ENCODE results near the gene MYBPH. TPM values are rescaled to one million over a fixed set of nuclear protein-coding genes. Genes with fewer than 3 reads are reported as not detected.

Gene MYBPH
- total RNA-seq, 3 donors from 2014 or later, result not detected

GRCh38 chr1:203127666-203128430 lies 47.8 kb downstream of the MYBPH start, which contains the start of gene ADORA1:
Gene ADORA1, plus strand, starts transcription at chr1:203127726. Its CDS starts 1,116 bp downstream, at chr1:203128842.
- Histone ChIP-seq H3K9me3 (no peaks in the 10 kb centered on the region), H3K4me3 (no peak within 1 kb of the TSS), H3K4me1 (ENCODE audit: low read depth) (peaks cover 17% of the 10 kb centered on the region), H3K36me3 (ENCODE audit: low read depth) (no peaks in the 10 kb centered on the region)
- DNase-seq, result peak; percentile 62 to 73 (median 69)
- no peak for TF ChIP-seq CTCF (IDR thresholded peaks at IDR 0.05)
- intact Hi-C loops (cut with DNase I, micrococcal nuclease), result no loop called here
- ATAC-seq, result peak; percentile 90

- peak; percentile 8 for ATAC-seq
- H3K4me3 ChIP-seq, result no peak overlapping the region
- TF ChIP-seq CTCF (IDR thresholded peaks at IDR 0.05), result no peak
- intact Hi-C loops (cut with DNase I, micrococcal nuclease), result no loop called here
- no peaks in the 10 kb centered on the region for H3K36me3 ChIP-seq (ENCODE audit: low read depth)
- H3K4me1 ChIP-seq (ENCODE audit: low read depth), result peaks cover 17% of the 10 kb centered on the region
- no peak for DNase-seq
- no peaks in the 10 kb centered on the region for H3K9me3 ChIP-seq
Measured at GRCh38 chr1:203126866-203127665, 48.6 kb downstream of the MYBPH start.

- DNase-seq (no peak), ATAC-seq (no peak)
- no peaks in the 10 kb centered on the region for H3K9me3 ChIP-seq
- H3K4me3 ChIP-seq, result no peak overlapping the region
- peaks cover 17% of the 10 kb centered on the region for H3K4me1 ChIP-seq (ENCODE audit: low read depth)
- intact Hi-C loops (cut with DNase I, micrococcal nuclease), result no loop called here
- no peak for TF ChIP-seq CTCF (IDR thresholded peaks at IDR 0.05)
- H3K36me3 ChIP-seq (ENCODE audit: low read depth), result no peaks in the 10 kb centered on the region
Measured at GRCh38 chr1:203126151-203126865, 49.3 kb downstream of the MYBPH start.

GRCh38 chr1:203124546-203125317 lies 50.9 kb downstream of the MYBPH start:
- TF ChIP-seq CTCF (IDR thresholded peaks at IDR 0.05), result no peak
- peaks cover 13% of the 10 kb centered on the region for H3K4me1 ChIP-seq (ENCODE audit: low read depth)
- H3K9me3 ChIP-seq, result no peaks in the 10 kb centered on the region
- intact Hi-C loops (cut with DNase I, micrococcal nuclease), result no loop called here
- DNase-seq, result no peak
- no peaks in the 10 kb centered on the region for H3K36me3 ChIP-seq (ENCODE audit: low read depth)
- ATAC-seq, result no peak
- H3K4me3 ChIP-seq, result no peak overlapping the region

GRCh38 chr1:203124011-203124410 lies 51.6 kb downstream of the MYBPH start:
- DNase-seq (no peak), ATAC-seq (no peak)
- TF ChIP-seq CTCF (IDR thresholded peaks at IDR 0.05), result no peak
- Histone ChIP-seq H3K9me3 (no peaks in the 10 kb centered on the region), H3K4me3 (no peak overlapping the region), H3K36me3 (ENCODE audit: low read depth) (no peaks in the 10 kb centered on the region), H3K4me1 (ENCODE audit: low read depth) (peaks cover 13% of the 10 kb centered on the region)
- intact Hi-C loops (cut with DNase I, micrococcal nuclease), result no loop called here
